Activated CD8-positive, alpha-beta memory T cell treated with anti-CD3 and anti-CD28 coated beads, Interleukin-2, amount 50 U/mL, for 4 hours (primary cell): Measurements from ENCODE around the gene CREG2.

Experiments
- DNase-seq: peaks from one replicate; pipeline ENCODE4 v3.0.0-alpha.2; 2020

Gene CREG2

DNA sequence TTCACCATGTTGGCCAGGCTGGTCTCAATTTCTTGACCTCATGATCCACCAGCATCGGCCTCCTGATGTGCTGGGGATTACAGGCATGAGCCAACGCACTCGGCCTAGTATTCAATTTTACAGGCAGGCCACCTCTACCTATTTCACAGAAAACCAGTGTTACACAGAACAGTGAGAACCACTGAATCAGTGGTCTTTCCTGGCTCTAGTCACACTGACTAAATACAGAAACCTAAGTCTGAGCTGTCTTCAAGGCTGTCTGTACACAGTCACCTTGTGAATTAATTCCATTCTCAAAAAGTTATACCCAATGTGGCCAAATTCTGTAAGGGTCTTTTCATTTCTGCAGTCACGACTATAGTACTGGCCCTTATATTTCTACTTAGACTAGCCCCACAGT, 82.3 kb downstream of the CREG2 start:
- no peak for DNase-seq

DNA sequence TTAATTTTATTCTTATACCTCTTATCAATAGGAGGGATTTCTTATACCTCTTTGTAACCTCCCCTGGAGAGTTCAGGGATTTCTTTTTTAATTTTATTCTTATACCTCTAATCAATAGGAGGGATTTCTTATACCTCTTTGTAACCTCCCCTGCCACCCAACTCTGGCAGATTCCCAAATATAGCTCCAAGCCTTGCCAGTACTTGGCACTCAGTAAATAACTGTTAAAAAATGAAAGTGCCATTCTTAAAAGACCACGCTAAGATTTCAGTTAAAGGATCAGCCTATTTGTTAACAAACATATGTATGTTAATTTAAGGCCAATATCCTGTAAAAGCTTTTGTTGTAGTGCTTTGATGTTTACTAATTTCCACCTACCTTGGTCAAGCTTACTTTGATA, 83.6 kb downstream of the CREG2 start:
- DNase-seq, result no peak

DNA sequence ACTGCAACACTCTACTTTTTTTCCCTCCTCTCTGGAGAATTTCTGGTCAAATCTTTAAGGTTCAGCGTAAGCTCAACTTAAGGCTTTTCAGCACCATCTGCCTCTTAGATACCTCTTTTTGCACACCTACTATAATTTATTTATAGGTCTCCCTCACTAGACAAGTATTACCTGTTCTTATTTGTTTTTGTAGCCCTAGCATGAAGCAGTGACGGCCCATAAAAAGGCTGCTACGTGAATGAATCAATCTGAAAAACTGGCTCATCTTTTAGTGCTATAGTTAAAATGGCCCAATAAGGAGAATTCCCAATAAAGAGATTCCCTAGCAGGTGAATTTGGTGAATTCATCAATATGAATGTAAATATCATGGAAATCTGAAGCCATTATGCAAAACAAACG, 85.3 kb downstream of the CREG2 start:
- no peak for DNase-seq

DNA sequence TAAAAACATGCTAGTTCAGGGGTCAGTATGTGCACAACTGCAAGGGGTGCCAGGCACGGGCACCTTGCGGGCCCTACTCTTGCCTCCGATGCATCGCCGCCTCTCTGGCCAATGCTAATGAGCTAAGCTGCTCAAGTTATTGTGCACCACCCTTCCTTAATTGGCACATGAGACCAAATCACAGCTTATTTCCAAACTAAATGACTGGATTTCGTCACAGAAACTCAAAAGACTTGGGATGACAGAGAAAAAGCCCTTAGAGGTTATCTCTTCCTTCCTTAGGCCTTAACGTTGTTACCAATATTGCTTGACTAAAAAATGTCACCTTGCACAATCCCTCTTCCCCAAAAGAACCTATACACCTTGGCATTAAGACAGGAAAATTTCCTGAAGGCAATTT, 86.5 kb downstream of the CREG2 start:
- no peak for DNase-seq

DNA sequence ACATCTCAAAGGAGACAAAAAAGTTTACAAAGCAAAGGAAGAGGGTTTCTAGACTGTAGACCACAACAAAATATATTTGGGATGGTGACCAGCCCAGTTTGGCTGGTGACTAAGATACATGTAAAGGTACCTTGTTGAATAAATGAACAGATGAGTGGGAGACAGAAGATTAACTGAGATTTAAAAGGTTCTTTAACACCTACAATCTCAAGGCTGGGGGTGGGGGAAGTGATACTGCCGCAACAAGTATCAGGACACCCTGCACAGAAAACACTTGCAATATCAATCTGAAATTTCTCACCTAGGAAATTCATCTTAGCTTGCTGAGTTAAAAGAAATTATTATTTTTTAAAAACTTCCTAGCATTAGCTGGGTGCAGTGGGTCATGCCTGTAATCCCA, 87.1 kb downstream of the CREG2 start:
- DNase-seq, result no peak

DNA sequence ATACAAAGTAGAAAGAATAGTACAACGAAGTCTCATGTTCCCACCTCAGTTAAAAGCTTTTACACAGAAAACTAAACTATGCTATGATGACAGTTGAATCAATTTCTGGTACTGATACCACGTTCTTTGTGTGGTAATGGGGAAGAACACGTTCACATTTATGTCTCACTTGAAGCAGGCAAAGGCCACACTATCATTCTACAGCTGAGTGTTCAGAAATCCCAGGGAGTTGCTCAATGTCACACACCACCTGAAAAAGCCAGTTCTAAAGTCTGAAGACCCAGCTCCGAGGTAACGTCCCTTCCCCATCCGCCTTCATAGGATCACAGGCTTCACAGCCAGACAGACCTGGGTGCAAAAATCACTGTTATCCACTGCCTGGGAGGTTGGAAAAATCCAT, 87.7 kb downstream of the CREG2 start:
- no peak for DNase-seq

DNA sequence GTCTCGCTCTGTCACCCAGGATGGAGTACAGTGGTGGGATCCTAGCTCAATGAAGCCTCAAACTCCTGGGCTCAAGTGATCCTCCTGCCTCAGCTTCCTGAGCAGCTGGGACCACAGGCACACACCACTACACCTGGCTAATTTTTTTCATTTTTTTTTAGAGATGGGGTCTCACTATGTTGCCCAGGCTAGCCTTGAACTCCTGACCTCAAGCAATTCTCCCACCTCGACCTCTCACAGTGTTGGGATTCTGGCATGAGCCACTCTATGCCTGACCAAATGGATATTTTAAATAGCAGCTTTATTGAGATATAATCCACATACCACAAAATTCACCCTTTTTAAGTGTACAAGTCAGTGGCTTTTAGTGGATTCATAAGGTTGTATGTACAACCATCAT, 89.9 kb downstream of the CREG2 start:
- DNase-seq, result no peak

DNA sequence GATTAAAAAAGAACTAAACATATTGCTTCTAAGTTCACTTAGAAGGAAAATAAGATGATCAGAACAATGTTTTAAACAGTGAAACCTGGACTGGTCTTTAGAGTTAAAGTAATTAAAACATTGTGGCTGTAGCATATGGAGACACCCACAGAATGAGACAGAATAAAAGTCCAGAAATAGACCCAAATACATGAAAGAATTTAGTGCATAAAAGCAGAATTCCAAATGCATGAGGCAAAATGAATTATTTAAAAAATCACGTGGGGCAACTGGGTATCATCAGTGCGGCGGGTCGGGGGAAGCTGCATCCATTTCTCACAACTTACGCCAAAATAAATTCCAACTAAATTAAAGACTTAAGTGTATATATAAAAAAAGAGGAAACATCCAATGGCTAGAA, 90.9 kb downstream of the CREG2 start:
- DNase-seq, result no peak

DNA sequence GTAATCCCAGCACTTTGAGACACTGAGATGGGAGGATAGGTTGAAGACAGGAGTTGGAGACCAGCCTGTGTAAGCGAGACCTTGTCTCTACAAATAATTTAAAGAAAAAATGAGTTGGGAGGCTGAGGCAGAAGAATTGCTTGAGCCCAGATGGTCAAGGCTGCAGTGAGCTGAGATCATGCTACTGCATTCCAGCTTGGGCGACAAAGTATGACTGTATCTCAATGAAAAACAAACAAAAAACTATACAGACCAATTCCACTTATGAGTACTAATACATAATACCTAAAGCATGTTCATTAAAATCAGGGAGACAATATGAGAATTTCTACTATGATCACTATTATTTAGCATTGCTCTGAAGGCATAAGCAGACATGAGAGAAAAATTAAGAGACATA, 91.4 kb downstream of the CREG2 start:
- no peak for DNase-seq
